K562 (cell line): ENCODE measurements around the gene SLC38A8. TPM values are rescaled to one million over a fixed set of nuclear protein-coding genes. Genes with fewer than 3 reads are reported as not detected.

Source experiments
- BDP1 ChIP-seq: IDR thresholded peaks from 3 replicates; pipeline ENCODE4 v1.6.1; 2011; ENCODE audit not compliant: insufficient read length, insufficient read depth
- CREB1 ChIP-seq, 2 experiments: sonication (generic) in 1 of 2; formaldehyde crosslinking in 1 of 2; IDR thresholded peaks; 2 replicates each; pipeline versions ENCODE4 v1.6.1 to v1.8.0; 2012 to 2022; ENCODE audit warnings: inconsistent platforms in 1 of 2, mild to moderate bottlenecking in 1 of 2, missing genetic modification reagents in 1 of 2, moderate library complexity in 1 of 2
- CTBP1 ChIP-seq: fragments of 450-650 bp; IDR thresholded peaks from 2 replicates; pipeline ENCODE4 v1.6.1; 2016; ENCODE audit warnings: borderline replicate concordance
- FOXK1 ChIP-seq: sonication (generic); formaldehyde crosslinking; IDR thresholded peaks from 2 replicates; pipeline ENCODE4 v1.8.0; 2022; ENCODE audit warnings: missing genetic modification reagents, mild to moderate bottlenecking, borderline replicate concordance
- JUND ChIP-seq, 2 experiments: IDR thresholded peaks; 2 replicates in 1 of 2; 3 replicates in 1 of 2; pipeline ENCODE4 v1.6.1; 2011; ENCODE audit warnings: borderline replicate concordance in 2 of 2, low read depth in 2 of 2, low read length in 2 of 2, improper control_type of control experiment in 1 of 2, missing biosample characterization in 1 of 2, missing genetic modification characterization in 1 of 2, missing genetic modification reagents in 1 of 2
- MAFK ChIP-seq: IDR thresholded peaks from 2 replicates; pipeline ENCODE4 v1.6.1; 2011; ENCODE audit warnings: low read length, improper control_type of control experiment
- SMARCE1 ChIP-seq: fragments of 450-650 bp; IDR thresholded peaks from 2 replicates; pipeline ENCODE4 v1.7.1; 2016; ENCODE audit warnings: mild to moderate bottlenecking
- SMC3 ChIP-seq: conservative IDR thresholded peaks from 2 replicates; pipeline ENCODE4 v1.6.1; 2011; ENCODE audit warnings: low read depth, low read length, improper control_type of control experiment; ENCODE audit not compliant: insufficient read depth
- STAT5A ChIP-seq: IDR thresholded peaks from 2 replicates; pipeline ENCODE4 v1.6.1; 2012; ENCODE audit warnings: low read length, inconsistent platforms, borderline replicate concordance
- ZEB2 ChIP-seq: fragments of 450-650 bp; IDR thresholded peaks from 2 replicates; pipeline ENCODE4 v1.6.1; 2016
- ZNF316 ChIP-seq: fragments of 450-650 bp; IDR thresholded peaks from 2 replicates; pipeline ENCODE4 v1.6.1; 2016
- ZNF696 ChIP-seq: fragments of 250-450 bp; sonication (Bioruptor Pico); conservative IDR thresholded peaks from 2 replicates; pipeline ENCODE4 v1.4.0; 2020; ENCODE audit warnings: mild to moderate bottlenecking, moderate library complexity
- polyA plus RNA-seq, 8 experiments: library from polyadenylated mRNA; depleted of rRNA in 4 of 8; stranded (reverse) in 5 of 8; unstranded in 3 of 8; fragments of >200 nt; fragmentation: Nextera tagmentation in 2 of 8; fragmentation: Illumina TruSeq in 1 of 8; extraction: Ambion mirVana in 2 of 8; extraction: Trizol in 1 of 8; gene quantifications; 2 replicates each; pipeline versions ENCODE4 v1.2.1 to v1.2.3, GENCODE V29; 2011 to 2014; ENCODE audit warnings: inconsistent platforms in 1 of 8, missing spikeins in 1 of 8
- total RNA-seq, 7 experiments: library from RNA; depleted of rRNA in 6 of 7; stranded (reverse); fragments of >200 nt in 6 of 7; fragmentation: Illumina TruSeq in 2 of 7; extraction: Trizol in 2 of 7; gene quantifications; 2 replicates each; pipeline versions ENCODE4 v1.2.1 to v1.2.3, GENCODE V29; 2011 to 2021; ENCODE audit warnings: low replicate concordance in 1 of 7
- TF ChIP-seq, protein P1 (sequence below): fragments of 450-650 bp; IDR thresholded peaks from 2 replicates; pipeline ENCODE4 v1.6.1; 2016; ENCODE audit warnings: mild to moderate bottlenecking, moderate library complexity
- TF ChIP-seq, protein P2 (sequence below): fragments of 200-800 bp; sonication (Bioruptor generic); IDR thresholded peaks from 2 replicates; pipeline ENCODE4 v1.6.1; 2017; ENCODE audit warnings: missing genetic modification characterization, missing compliant biosample characterization

The SLC38A8 gene
- total and polyA plus RNA-seq, 9 of the 15 experiments (the other 6 are each of a cell fraction or from before 2014, with no cell fraction given), result 0.28 TPM; not detected in 8

DNA sequence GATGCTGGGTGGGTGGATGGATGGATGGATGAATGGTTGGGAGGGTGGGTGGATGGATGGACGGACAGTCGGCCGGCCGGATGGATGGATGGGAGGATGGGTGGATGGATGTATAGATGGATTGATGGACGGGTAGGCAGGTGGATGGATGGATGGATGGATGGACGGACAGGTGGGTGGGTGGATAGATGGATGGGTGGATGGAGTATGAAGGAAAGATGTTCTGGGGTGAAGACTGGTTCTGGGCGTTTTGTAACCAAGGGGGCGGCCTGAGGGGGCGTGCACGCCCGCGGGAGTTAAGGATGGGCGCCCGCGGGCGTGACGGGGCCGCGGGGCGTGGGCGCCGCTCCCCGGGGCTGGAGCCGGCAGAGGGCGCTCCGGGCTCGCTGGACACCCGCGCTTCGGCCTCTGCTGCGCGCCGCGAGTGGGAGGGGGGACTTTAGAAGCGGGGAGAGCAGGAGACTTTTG lies 74.7 kb downstream of the SLC38A8 start, which contains the start of gene NECAB2 (continued):
- TF ChIP-seq, protein P1, sequence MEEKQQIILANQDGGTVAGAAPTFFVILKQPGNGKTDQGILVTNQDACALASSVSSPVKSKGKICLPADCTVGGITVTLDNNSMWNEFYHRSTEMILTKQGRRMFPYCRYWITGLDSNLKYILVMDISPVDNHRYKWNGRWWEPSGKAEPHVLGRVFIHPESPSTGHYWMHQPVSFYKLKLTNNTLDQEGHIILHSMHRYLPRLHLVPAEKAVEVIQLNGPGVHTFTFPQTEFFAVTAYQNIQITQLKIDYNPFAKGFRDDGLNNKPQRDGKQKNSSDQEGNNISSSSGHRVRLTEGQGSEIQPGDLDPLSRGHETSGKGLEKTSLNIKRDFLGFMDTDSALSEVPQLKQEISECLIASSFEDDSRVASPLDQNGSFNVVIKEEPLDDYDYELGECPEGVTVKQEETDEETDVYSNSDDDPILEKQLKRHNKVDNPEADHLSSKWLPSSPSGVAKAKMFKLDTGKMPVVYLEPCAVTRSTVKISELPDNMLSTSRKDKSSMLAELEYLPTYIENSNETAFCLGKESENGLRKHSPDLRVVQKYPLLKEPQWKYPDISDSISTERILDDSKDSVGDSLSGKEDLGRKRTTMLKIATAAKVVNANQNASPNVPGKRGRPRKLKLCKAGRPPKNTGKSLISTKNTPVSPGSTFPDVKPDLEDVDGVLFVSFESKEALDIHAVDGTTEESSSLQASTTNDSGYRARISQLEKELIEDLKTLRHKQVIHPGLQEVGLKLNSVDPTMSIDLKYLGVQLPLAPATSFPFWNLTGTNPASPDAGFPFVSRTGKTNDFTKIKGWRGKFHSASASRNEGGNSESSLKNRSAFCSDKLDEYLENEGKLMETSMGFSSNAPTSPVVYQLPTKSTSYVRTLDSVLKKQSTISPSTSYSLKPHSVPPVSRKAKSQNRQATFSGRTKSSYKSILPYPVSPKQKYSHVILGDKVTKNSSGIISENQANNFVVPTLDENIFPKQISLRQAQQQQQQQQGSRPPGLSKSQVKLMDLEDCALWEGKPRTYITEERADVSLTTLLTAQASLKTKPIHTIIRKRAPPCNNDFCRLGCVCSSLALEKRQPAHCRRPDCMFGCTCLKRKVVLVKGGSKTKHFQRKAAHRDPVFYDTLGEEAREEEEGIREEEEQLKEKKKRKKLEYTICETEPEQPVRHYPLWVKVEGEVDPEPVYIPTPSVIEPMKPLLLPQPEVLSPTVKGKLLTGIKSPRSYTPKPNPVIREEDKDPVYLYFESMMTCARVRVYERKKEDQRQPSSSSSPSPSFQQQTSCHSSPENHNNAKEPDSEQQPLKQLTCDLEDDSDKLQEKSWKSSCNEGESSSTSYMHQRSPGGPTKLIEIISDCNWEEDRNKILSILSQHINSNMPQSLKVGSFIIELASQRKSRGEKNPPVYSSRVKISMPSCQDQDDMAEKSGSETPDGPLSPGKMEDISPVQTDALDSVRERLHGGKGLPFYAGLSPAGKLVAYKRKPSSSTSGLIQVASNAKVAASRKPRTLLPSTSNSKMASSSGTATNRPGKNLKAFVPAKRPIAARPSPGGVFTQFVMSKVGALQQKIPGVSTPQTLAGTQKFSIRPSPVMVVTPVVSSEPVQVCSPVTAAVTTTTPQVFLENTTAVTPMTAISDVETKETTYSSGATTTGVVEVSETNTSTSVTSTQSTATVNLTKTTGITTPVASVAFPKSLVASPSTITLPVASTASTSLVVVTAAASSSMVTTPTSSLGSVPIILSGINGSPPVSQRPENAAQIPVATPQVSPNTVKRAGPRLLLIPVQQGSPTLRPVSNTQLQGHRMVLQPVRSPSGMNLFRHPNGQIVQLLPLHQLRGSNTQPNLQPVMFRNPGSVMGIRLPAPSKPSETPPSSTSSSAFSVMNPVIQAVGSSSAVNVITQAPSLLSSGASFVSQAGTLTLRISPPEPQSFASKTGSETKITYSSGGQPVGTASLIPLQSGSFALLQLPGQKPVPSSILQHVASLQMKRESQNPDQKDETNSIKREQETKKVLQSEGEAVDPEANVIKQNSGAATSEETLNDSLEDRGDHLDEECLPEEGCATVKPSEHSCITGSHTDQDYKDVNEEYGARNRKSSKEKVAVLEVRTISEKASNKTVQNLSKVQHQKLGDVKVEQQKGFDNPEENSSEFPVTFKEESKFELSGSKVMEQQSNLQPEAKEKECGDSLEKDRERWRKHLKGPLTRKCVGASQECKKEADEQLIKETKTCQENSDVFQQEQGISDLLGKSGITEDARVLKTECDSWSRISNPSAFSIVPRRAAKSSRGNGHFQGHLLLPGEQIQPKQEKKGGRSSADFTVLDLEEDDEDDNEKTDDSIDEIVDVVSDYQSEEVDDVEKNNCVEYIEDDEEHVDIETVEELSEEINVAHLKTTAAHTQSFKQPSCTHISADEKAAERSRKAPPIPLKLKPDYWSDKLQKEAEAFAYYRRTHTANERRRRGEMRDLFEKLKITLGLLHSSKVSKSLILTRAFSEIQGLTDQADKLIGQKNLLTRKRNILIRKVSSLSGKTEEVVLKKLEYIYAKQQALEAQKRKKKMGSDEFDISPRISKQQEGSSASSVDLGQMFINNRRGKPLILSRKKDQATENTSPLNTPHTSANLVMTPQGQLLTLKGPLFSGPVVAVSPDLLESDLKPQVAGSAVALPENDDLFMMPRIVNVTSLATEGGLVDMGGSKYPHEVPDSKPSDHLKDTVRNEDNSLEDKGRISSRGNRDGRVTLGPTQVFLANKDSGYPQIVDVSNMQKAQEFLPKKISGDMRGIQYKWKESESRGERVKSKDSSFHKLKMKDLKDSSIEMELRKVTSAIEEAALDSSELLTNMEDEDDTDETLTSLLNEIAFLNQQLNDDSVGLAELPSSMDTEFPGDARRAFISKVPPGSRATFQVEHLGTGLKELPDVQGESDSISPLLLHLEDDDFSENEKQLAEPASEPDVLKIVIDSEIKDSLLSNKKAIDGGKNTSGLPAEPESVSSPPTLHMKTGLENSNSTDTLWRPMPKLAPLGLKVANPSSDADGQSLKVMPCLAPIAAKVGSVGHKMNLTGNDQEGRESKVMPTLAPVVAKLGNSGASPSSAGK, result no peak
- peak; percentile 86 for TF ChIP-seq SMC3
- TF ChIP-seq ZNF316, result no peak
- no peak for TF ChIP-seq JUND (IDR thresholded peaks at IDR 0.05; ENCODE audit: borderline replicate concordance, low read depth, low read length)
- TF ChIP-seq JUND (tag; IDR thresholded peaks at IDR 0.05; ENCODE audit: borderline replicate concordance, low read depth, low read length), result no peak
- no peak for TF ChIP-seq STAT5A
- no peak for TF ChIP-seq BDP1
- TF ChIP-seq, protein P2, sequence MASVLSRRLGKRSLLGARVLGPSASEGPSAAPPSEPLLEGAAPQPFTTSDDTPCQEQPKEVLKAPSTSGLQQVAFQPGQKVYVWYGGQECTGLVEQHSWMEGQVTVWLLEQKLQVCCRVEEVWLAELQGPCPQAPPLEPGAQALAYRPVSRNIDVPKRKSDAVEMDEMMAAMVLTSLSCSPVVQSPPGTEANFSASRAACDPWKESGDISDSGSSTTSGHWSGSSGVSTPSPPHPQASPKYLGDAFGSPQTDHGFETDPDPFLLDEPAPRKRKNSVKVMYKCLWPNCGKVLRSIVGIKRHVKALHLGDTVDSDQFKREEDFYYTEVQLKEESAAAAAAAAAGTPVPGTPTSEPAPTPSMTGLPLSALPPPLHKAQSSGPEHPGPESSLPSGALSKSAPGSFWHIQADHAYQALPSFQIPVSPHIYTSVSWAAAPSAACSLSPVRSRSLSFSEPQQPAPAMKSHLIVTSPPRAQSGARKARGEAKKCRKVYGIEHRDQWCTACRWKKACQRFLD (CRISPR knock-in tag), result 0 out of 2 replicates have a peak, but pooled peaks have one; percentile 35
- peak; percentile 72 for TF ChIP-seq ZEB2
- TF ChIP-seq FOXK1, result no peak
- TF ChIP-seq MAFK, result no peak
- TF ChIP-seq ZNF696 (CRISPR knock-in tag), result no peak
- peak; percentile 78 for TF ChIP-seq CTBP1
- TF ChIP-seq SMARCE1, result no peak
- no peak for TF ChIP-seq CREB1 (IDR thresholded peaks at IDR 0.05)
- TF ChIP-seq CREB1 (CRISPR knock-in tag; IDR thresholded peaks at IDR 0.05), result no peak
